Measurements from ENCODE around the gene IL16. TPM values are rescaled to one million over a fixed set of nuclear protein-coding genes. Genes with fewer than 3 reads are reported as not detected.

The IL16 gene
- total RNA-seq = 10 to 100 TPM; 13.5 to 34.9 (median 19.8) TPM

- intact Hi-C loops (cut with DNase I) = no loop called here
- TF ChIP-seq EP300 (IDR thresholded peaks at IDR 0.05) (no peak), CTCF (IDR thresholded peaks at IDR 0.05) (no peak), POLR2A (IDR thresholded peaks at IDR 0.05; ENCODE audit: low read depth) (no peak), POLR2AphosphoS5 (IDR thresholded peaks at IDR 0.05) (no peak)
- Histone ChIP-seq H3K27me3 (no peaks in the 10 kb centered on the region), H3K36me3 (no peaks in the 10 kb centered on the region), H3K27ac (replicated peaks in 1 of 4) (peak within 1 kb of the TSS in 2 of 4 donors; percentile 4 to 40), H3K4me1 (peaks cover 0 to 19% (median 4%) of the 10 kb centered on the region in 4 donors), H3K4me3 (no peak within 1 kb of the TSS), H3K9me3 (no peaks in the 10 kb centered on the region)
- DNase-seq (ENCODE audit: extremely low spot score) = peak; percentile 91
- 93% methylated on average over 11 of the region's 16 CpGs for WGBS
These were observed at the start of gene IL16 for GRCh38 chr15:81196576-81197254. TSS of gene IL16 (plus strand) at chr15:81196879. CDS start at chr15:81225400, 28,521 bp downstream.

DNA sequence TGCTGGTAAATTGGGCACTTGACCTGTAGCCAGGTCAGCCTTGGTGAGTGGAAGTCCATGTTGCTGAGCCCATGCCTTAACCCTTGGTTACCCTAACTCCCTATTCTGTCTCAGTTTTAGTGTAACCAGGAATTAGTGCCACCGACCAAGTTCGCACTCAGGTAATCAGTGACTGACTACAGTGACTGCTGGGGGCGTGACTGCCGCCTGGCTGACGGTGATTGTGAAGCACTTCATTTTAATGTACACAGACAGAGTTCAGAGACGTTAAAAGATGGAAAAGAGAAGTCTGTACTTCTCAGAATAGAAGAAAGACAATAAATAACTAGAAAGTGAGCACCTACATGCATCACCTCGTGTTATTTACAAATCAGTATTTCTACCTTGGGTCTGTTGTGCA lies 45.3 kb upstream of the IL16 start:
- WGBS = 87% methylated on average over 7 of the region's 7 CpGs
- no peak for TF ChIP-seq EP300 (IDR thresholded peaks at IDR 0.05)
- TF ChIP-seq POLR2A (IDR thresholded peaks at IDR 0.05; ENCODE audit: low read depth) = no peak
- no peak for TF ChIP-seq CTCF (IDR thresholded peaks at IDR 0.05)
- TF ChIP-seq POLR2AphosphoS5 (IDR thresholded peaks at IDR 0.05) = no peak
- Histone ChIP-seq H3K36me3 (no peaks in the 10 kb centered on the region), H3K27ac (replicated peaks in 1 of 4) (no peak overlapping the region), H3K4me3 (no peak overlapping the region), H3K4me1 (peaks cover 0 to 11% (median 6%) of the 10 kb centered on the region in 4 donors), H3K27me3 (peaks cover 0 to 9% (median 0%) of the 10 kb centered on the region in 4 donors), H3K9me3 (no peaks in the 10 kb centered on the region)
- intact Hi-C loops (cut with DNase I) = no loop called here
- peak; percentile 53 for DNase-seq (ENCODE audit: extremely low spot score)

GRCh38 chr15:81152339-81152738 lies 44.3 kb upstream of the IL16 start:
- Histone ChIP-seq H3K27ac (replicated peaks in 1 of 4) (no peak overlapping the region), H3K36me3 (no peaks in the 10 kb centered on the region), H3K4me1 (peaks cover 0 to 11% (median 6%) of the 10 kb centered on the region in 4 donors), H3K9me3 (no peaks in the 10 kb centered on the region), H3K4me3 (no peak overlapping the region), H3K27me3 (peaks cover 0 to 9% (median 0%) of the 10 kb centered on the region in 4 donors)
- TF ChIP-seq POLR2AphosphoS5 (IDR thresholded peaks at IDR 0.05) = no peak
- TF ChIP-seq CTCF (IDR thresholded peaks at IDR 0.05) = no peak
- no peak for TF ChIP-seq POLR2A (IDR thresholded peaks at IDR 0.05; ENCODE audit: low read depth)
- TF ChIP-seq EP300 (IDR thresholded peaks at IDR 0.05) = no peak
- WGBS = 88% methylated on average over 4 of the region's 4 CpGs
- peak; percentile 47 for DNase-seq (ENCODE audit: extremely low spot score)
- intact Hi-C loops (cut with DNase I) = no loop called here

- Histone ChIP-seq H3K4me3 (no peak overlapping the region), H3K36me3 (no peaks in the 10 kb centered on the region), H3K27me3 (peaks cover 0 to 9% (median 0%) of the 10 kb centered on the region in 4 donors), H3K4me1 (peaks cover 0 to 11% (median 6%) of the 10 kb centered on the region in 4 donors), H3K27ac (replicated peaks in 1 of 4) (no peak overlapping the region), H3K9me3 (no peaks in the 10 kb centered on the region)
- intact Hi-C loops (cut with DNase I) = no loop called here
- TF ChIP-seq CTCF (IDR thresholded peaks at IDR 0.05) (no peak), POLR2AphosphoS5 (IDR thresholded peaks at IDR 0.05) (no peak), POLR2A (IDR thresholded peaks at IDR 0.05; ENCODE audit: low read depth) (no peak), EP300 (IDR thresholded peaks at IDR 0.05) (no peak)
- peak; percentile 57 for DNase-seq (ENCODE audit: extremely low spot score)
- WGBS = 82% methylated on average over 4 of the region's 4 CpGs
These were observed 43.9 kb upstream of the IL16 start for GRCh38 chr15:81152799-81153198.
